GM18520 (cell line): Measurements from ENCODE around the gene DBI.
"Not testable (repeated sequence)": the region's sequence is repeated elsewhere in the genome, so short reads cannot be mapped to it uniquely, and the experiment has no call there.

Experiments
- ATAC-seq: cut with Tn5 transposase; IDR thresholded peaks from one replicate; pipeline ENCODE4 v1.9.1; 2021; ENCODE audit not compliant: unreplicated experiment

The DBI gene

DNA sequence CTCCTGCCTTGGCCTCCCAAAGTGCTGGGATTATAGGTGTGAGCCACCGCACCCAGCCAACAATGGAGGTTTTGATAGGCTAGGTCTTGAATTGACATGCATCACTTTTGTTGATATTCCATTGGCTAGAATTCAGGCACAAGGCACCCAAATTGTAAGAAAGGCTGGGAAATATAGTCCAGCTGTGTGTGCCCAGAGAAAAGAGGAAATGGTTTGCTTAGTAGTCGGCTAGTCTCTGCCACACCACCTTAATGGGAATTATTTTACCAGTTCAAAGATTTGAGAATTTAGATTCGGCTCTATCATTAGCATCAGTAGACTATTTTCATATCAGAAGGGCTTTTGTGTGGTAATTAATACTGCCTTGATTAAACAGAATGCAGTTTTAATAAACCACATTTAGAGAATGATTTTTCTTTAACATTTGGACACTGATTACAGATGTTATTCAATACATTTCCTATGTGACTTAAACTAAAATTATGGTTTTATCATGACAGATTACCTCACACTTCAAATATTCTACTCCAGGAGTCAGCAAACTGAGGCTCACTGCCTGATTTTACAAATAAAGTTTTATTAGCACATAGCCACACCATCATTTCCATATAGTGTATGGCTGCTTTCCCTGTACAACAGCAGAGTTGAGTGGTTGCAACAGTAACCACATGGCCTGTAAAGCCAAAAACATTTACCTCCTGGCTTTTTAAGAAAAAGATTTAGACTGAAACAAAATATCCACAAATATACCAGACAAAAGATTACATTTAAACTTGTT is 27.4 kb downstream of the DBI start:
- ATAC-seq: no peak

DNA sequence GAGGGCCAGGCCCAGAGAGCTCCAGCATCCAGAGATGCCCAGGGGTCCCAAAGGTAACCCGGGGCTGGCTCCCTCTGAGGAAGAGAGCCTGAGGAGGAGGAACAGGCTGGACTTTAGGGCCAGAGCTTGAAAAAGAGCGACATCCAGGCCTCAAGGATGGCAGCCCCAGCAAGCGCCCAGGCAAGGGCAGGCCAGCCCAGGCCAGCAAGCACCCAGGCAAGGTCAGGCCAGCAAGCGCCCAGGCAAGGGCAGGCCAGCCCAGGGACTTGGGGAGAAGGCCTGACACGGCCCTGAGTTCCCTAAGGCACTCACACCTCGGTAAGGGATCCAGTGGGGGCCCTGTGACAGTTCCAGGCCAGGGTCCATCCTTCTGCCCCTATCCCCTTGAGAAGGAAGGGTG is 30.4 kb downstream of the DBI start:
- ATAC-seq: no peak

DNA sequence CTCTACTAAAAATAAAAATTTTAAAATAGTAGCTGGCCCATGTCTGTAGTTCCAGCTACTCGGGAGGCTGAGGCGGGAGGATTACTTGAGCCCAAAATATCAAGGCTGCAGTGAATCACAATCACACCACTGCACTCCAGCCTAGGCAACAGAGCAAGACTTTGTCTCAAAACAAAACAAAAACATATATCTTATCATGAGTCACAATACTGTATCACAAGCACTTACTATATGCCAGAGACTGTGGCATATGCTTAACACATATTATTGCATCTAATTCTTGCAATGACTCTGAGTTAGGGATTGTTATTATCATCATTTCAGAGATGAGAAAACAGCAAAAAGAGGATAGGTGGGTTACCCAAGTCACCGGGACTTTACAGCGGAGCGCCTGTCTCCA is 35.3 kb downstream of the DBI start:
- no peak for ATAC-seq

DNA sequence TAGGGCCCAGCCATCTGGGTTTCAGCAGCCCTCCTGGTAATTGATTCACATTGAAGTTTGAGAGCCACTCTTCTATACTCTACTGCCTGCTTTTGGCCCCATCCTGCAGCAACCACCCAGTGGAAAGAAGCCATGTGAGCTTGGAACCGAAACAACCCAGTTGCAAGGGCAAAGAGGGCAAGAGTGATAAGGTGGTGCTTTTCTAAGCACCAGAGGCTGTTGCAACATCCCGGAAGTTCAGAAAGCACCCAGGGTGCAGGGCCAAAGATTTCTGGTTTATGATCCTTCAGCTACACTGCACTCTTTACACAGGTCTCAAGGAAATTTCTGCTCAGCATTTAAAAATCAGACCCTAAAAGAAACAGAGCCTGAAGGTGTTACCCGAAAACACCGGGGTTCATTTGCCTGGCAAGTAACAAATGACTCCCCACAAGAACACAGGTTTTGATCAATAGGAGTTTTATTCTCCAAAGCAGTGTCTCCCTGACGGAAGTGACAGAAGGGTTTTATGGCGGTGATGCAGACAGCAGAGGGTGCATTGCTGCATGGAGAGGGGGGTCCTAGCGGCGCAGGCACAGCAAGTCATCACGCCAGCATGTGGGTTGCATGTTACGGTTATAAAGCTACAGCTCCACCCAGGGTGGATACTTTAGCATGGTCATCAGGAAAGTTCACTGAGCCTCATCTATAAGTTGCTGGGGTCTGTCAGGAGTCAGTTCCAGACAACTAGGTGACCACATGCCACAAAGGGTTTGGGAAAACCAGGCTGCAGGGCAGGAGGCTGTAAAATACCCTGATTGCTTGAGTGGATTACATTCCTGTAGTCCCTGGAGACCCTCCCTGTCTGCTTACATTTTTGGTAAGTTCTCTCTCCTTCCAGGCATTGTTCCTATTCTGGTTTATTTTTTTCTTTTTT is 36.1 kb downstream of the DBI start:
- no peak for ATAC-seq

DNA sequence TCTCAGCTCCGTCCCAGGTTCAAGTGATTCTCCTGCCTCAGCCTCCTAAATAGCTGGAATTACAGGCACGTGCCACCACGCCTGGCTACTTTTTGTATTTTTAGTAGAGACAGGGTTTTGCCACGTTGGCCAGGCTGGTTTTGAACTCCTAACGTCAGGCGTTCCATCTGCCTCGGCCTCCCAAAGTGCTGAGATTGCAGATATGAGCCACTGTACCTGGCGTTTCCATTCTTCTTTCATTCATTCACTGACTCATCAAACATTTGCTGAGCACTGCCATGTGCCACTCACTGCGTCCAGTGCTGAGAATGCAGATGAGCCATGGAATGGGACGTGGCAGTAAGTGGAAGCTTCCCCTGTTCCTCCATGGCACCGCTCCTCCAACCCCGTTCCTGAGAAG is 36.8 kb downstream of the DBI start:
- ATAC-seq: not testable (repeated sequence)

DNA sequence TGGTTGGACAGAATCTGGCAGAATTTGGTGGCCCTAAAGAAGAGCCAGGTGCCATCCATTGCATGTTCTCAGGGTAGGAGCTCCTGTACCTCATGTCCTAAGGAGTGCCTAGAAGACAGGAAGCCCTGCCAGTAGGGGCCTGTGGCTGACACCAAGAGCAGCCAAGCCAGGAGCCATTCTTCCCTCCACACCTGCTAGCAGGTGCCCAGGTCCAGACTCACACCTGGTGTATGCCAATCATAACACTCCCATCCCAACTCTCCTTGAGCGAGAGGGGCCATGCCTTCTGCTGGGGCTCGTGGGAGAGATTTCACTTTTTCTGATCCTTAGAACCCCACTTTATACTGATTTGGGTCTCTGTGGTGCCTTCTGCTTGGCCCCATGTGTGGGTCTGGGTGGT is 38.4 kb downstream of the DBI start:
- no peak for ATAC-seq

DNA sequence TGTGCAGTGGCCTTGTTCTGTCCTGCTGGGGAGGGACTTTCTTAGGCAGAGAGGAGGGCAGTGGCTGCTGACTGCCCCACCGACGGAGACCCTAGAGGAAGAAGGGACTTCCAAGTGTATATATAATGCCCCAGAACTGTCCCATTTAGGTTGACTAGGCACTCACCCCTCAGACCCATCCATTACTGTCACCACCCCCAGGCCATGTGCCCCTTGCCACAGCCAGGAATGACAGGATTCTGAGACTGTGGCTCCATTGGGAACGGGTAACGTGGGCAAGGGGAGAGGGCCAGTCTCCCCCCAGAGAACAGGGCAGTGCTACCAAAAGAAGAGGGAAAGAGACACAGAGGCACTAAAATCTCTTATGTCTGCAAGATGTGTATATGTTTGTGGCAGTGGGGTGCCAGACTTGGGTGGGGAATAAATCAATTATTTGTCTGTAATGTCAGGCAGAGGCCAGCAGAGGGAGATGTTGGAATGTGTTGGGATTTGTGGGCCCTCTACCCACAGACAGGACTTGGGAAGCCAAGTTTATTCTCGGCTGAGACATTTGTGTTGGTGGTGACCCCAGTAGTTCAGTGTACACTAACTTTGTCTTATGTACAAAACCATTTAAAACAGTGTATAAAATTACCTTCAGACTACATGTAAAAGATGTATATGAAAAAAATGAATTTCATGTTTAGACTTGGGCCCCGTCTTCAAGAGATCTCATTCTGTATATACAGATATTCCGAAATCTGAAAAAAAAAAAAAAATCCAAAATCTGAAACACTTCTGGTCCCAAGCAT is 40.8 kb downstream of the DBI start:
- no peak for ATAC-seq

DNA sequence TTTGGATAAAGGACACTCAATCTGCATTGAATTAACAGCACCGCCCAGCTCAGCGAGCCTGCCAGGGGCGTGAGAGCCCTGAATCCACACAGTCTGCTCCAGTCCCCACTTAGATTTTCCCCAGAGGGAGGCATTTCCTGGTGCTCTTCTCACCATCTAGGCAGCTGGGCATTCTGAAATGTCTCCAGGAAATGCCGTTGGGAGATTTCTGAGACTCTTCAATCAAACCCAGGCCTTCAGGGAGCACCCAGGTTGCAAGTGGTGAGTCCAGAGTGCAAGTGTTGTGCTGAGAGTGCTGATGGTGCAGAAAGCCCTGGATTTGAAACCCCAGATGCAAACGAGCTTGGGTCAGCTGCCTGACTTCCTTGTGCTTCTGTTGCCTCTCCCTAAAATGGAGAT is 41.4 kb downstream of the DBI start:
- ATAC-seq: no peak

DNA sequence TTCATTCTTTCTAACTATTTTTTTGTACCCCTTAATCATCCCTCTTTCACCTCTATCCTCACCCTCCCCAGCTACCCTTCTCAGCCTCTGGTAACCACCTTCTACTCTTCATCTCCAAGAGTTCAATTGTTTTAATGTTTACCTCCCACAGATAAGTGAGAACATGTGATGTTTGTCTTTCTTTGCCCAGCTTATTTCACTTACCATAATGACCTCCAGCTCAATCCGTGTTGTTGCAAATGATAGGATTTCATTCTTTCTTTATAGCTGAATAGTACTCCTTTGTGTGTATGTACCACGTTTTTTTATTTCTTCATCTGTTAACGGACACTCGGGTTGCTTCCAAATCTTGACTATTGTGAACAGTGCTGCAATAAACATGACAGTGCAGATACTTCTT is 42.7 kb downstream of the DBI start:
- ATAC-seq: no peak

DNA sequence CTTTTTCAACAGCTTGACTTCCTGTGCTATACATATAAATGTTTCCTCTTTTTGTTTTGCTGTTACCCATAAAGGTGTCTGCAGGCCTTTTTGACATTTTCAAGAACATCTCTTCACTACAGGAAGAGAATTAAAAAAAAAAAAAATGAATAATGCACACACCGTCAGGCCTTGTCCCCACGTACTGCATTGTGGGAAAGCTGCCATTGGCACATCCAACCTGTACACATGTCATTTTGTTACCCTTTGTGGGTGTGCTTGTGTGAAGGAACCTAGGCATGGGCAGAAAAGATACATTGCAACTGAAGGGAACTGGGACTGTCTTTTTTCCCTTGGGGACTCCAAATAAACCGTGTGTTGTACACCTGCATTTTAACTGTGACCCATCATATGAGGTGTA is 48.1 kb downstream of the DBI start:
- no peak for ATAC-seq

DNA sequence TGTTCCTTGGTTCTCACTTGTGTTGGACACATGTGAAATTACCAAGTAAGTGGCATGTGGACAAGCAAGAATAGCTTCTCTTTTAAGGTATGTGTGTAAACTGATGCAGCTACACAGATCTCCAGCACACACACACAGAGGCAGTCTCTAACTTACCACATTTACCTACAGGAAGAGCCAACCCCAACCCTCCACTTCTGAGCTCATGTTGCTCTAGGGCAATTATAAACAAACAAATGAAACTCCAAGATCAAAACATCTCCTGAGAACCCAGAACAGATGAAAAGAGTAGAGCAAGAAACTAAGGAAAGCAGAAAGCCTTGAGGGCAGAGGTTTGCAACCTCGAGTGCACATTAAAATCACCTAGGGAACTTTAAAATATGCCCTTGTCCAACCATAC is 48.9 kb downstream of the DBI start:
- no peak for ATAC-seq

DNA sequence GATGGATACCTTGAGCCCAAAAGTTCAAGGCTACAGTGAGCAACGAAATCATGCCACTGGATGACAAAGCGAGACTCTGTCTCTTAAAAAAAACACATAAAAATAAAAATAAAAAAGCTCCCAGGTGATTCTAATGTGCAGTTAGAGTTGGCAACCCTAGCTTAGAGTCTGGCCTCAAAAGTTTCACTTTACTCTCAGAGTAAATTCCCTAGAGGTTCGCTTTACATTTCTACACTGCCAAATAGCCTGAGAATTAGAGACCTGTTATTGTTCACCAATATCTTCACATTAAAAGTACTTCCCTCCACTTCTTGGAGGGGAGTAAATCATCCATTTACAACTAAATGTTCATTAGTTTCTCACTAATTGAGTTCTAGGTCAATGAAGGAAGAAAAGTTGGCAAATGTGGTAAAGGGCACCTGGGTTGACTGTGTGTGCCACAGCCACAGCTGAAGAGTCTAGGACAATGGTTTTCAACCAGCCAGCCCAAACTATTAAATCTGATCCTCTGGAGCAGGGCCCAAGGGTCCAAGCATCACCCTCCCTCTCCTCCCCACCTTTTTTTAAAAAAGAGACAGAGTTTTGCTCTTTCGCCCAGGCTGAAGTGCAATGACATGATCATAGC is 49.6 kb downstream of the DBI start:
- ATAC-seq: no peak

DNA sequence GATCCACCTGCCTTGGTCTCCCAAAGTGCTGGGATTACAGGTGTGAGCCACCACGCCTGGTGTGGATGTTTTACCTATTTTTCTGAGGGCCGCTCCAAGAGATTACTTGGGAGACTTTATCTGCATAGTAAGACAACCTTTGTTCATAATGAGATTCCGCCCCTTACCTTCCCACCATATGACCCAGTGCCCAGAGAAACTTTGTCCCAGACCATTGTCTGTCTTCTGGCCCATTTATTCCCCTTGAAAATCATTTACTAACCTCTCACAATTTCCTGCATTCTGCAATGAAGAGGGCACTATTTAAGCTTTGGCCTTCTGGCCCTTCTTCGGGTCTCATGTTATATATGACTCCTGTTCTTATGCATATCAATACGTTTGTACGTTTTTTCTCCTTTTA is 51.1 kb downstream of the DBI start:
- no peak for ATAC-seq

DNA sequence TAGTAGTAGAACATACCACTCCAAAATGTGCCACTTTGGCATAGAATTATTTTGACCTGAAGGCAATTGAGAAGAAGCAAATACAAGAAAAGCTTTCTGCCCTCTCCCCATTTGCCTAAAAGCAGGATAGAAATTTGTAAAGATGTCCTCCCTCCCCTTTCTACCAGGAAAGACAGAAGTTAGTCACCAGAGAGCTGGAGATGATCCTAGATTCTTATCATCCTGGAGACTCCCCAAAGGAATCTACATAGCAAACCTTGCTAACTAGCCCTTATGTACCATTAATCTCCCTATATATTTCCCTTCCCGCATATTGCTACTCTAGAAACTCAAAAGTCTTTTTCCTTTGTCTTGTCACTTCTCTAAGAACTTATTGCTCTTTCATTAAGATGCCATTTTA is 52.3 kb downstream of the DBI start:
- ATAC-seq: no peak

DNA sequence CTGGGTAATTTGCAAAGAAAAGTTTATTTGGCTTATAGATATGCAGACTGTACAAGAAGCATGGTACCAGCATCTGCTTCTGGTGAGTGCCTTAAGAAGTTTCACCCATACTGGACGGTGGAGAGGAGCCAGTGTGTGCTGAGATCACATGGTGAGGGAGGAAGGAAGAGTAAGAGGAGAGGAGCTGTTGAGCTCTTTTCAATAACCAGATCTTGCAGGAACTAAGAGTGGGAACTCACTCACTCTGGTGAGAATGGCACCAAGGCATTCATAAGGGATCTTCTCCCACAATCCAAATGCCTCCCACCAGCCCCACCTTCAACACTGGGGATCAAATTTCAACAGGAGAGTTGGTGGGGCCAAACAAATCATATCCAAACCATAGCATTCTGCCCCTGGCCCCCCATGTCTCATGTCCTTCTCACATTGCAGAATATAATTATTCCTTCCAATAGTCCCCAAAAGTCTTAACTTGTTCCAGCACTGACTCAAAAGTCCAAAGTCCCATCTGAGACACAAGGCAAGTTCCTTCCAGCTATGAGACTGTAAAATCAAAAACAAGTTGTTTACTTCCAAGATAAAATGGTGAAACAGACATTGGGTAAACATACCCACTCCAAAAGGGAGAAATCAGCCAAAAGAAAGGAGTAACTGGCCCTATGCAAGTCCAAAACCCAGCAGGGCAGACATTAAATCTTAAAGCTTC is 53.2 kb downstream of the DBI start:
- no peak for ATAC-seq

DNA sequence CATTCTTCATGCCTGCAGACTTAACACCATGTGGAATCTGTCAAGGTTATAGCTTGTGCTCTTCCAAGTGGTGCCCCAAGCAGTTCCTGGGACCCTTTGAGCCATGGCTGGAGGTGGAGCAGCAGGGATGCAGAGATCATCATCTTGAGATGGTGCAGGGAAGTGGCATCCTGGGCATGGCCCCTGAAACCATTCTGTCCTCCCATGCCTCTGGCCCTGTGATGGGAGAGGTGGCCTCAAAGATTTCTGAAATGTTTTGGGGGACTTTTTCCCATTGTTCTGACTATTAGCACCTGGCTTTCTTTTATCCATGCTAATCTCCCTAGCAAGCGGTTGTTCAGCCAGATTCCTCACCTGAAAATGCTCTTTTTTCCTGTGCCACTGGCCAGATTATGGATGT is 54.5 kb downstream of the DBI start:
- no peak for ATAC-seq

DNA sequence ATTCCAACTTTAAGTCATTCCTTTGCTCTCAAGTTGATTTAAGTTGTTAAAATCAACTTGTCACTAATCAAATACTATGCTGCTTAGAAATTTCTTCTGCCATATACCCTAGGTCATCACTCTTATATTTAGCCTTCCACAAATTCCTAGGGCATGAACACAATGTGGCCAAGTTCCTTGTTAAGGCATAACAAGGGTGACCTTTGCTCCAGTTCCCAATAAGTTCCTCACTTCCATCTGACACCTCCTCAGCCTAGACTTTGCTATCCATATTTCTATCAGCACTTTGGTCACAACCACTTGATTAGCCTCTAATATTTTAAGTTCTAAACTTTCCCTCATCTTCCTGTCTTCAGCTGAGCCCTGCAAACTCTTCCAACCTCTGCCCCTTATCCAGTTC is 55.0 kb downstream of the DBI start:
- ATAC-seq: no peak
